Measurements from ENCODE around the gene METTL2B.
A peak's percentile ranks its signal among the peaks of the same experiment; 100 is the strongest.

The METTL2B gene

GRCh38 chr7:128476402-128477335 is at the start of gene METTL2B:
TSS of gene METTL2B (plus strand) at chr7:128476748. CDS start at chr7:128476766, 18 bp downstream.
- DNase-seq = peak; percentile 65

DNA sequence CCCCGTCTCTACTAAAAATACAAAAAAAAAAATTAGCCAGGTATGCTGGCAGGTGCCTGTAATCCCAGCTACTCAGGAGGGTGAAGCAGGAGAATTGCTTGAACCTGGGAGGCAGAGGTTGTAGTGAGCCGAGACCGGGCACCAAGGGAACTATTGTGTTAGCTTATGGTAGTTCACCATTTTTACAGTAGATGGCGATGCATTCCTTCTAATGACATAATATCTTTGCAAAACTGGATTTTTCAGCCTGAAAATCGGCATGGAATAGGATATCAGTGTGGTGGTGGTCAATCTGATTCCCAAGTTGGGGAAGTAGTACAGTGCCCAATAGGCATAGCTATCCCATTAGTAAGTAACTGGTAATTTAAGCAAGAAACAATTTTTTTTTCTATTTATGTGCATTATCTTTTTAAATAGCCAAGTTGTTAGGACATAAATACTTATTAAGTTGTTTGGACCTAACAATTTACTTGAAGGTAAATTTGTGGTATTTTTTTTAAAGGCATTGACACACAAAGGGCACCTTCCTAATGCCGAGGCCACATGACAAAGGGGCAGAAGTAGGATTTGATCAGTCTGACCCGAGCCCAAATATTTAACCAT is 49.2 kb upstream of the METTL2B start:
- DNase-seq = peak; percentile 43

- no peak for DNase-seq
Observed at GRCh38 chr7:128430207-128430606, 46.3 kb upstream of the METTL2B start.

DNA sequence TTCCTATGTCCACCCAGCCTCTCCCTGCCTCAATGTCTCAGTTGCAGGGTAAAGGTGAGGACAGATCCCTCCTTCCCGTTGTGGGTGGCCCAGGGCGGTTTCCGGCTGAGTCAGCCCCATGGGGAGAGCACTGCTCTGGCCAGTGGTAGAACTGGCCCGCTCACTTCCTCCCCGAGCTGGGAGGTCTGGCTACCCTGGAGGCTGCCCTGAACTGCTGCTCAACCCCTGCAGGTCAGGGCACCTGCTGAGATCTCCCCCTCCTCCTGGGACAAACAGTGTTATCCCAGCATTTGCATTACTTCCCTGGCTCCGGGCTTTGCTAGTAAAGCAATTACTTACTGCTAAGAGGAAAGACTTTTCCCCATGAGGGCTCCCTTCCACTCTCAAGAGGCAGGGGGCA is 45.3 kb upstream of the METTL2B start:
- DNase-seq = no peak

- DNase-seq = no peak
Observed at GRCh38 chr7:128431754-128432153, 44.8 kb upstream of the METTL2B start.

DNA sequence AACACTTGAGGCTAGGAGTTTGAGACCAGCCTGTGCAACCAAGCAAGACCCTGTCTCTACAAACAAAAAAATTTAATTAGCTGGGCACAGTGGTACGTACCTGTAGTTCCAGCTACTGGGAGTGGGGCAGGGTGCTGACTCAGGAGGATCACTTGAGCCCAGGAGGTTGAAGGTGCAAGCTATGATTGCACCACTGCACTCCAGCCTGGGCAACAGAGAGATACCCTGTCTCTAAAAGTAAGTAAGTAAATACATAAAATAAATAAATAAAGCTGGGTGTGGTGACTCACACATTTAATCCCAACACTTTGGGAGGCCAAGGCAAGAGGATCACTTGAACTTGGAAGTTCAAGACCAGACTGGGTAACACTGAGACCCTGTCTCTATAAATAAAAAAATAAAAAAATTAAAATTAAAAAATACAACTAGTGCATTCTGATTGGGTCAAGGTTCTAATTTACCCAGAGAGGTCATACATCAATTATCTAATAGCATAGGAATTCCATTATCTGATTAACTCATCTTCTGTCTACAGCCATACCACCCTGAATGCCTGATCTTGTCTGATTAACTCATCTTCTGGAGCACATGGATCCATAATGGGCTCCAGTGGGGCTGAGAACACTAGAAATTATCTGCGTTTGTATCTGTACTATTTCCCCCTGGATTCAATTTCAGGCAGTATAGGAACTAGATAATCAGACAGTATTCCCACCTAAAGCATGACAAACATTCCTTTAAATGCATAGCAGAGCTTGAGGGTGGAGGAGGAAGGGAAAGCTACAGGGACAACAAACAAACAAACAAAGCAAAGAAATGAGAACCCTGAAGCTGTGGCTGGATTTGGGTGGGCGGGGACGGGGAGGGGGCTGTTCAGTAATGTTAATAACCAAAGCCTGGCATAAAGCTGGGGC is 41.9 kb upstream of the METTL2B start:
- no peak for DNase-seq

DNA sequence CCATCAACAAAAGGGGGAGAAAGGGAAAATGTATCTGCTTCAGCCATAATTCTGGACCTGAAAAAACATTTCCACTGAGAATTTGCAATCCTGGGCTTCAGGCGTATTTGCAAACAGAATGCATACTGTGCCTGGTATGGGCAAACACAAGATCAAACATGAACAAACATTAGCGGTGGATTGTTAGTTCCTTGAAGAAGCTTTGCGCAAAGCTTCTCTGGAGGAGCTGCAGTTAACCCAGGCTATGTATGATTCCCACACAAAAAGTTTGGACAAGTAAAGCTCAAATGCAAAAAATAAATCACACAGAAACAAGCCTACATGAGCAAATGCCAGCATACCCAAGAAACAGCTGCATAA is 41.2 kb upstream of the METTL2B start:
- DNase-seq = no peak

- no peak for DNase-seq
Observed at GRCh38 chr7:128437426-128438332, 38.9 kb upstream of the METTL2B start.

DNA sequence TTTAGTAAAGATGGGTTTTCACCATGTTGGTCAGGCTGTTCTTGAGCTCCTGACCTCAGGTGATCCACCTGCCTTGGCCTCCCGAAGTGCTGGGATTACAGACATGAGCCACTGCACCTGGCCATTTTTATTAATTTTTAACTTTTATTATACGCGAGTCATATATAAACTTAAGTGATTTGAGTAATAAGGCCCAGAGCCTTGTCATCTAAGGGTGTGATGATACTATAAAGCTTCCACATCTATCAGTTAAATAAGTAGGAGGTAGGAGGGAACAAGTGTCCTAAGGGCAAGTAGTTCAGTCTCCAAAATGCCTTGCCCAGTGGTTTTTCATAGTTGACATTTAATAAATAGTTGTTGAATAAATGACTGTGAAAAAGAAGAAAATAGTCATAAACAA is 34.2 kb upstream of the METTL2B start:
- DNase-seq = no peak

- DNase-seq = peak; percentile 18
Observed at GRCh38 chr7:128443831-128444600, 32.5 kb upstream of the METTL2B start.

- DNase-seq = no peak
Observed at GRCh38 chr7:128446306-128446705, 30.2 kb upstream of the METTL2B start.

DNA sequence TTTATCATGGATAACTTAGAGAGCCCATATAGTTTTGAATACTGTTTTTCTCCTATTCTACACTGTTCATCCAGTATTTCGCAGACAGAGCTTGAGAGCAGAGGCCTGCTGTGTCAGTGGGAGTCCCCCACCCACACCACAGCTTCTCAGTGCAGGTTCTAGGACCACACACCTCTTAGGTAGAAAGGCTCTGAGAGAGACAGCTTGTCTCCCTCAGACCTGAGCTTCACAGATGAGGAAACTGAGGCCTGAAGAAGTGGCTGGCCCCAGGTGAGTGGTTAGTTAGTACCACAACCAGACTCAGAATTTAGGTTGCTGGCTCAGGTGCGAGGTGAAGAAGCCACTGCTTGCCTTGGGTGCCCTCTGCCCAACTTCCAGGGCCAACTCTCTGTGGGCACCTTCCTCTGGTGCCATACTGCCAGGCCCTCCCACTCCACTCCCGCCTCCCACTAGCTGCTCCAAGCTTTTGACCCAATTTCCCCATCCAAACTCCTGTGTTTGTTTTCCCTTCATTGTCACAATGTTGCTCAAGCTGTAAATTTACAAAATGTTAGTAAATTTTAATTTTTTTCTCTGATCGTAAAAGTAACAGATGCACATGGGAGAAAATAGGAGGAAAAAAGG is 28.5 kb upstream of the METTL2B start:
- DNase-seq = no peak

DNA sequence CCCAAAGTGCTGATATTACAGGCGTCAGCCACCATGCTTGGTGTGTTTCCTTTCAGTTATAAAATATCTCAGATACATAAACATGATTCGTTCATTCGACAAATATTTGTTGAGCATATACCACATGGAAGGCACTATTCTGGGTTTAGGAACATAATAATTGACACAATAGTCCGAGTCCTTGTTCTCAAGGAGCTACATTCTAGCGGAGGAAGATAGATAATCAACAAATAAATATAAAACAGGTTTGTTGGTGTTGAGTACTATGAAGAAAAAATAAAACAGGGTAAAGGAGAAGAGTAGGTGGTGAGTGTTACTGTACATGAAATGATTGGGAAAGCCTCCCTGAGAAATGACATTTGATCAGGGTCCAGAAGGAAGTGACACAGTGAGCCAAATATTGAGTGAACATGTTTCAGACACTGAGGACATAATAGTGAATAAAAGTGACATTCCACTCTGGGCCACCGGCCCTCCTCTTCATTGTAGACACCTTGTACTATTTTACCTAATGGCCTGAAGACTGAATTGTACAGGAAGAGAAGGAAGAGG is 27.7 kb upstream of the METTL2B start:
- DNase-seq = no peak

GRCh38 chr7:128450409-128450808 is 26.1 kb upstream of the METTL2B start:
- DNase-seq = no peak

- DNase-seq = no peak
Observed at GRCh38 chr7:128450913-128451312, 25.6 kb upstream of the METTL2B start.

- DNase-seq = no peak
Observed at GRCh38 chr7:128452552-128452951, 24.0 kb upstream of the METTL2B start.

DNA sequence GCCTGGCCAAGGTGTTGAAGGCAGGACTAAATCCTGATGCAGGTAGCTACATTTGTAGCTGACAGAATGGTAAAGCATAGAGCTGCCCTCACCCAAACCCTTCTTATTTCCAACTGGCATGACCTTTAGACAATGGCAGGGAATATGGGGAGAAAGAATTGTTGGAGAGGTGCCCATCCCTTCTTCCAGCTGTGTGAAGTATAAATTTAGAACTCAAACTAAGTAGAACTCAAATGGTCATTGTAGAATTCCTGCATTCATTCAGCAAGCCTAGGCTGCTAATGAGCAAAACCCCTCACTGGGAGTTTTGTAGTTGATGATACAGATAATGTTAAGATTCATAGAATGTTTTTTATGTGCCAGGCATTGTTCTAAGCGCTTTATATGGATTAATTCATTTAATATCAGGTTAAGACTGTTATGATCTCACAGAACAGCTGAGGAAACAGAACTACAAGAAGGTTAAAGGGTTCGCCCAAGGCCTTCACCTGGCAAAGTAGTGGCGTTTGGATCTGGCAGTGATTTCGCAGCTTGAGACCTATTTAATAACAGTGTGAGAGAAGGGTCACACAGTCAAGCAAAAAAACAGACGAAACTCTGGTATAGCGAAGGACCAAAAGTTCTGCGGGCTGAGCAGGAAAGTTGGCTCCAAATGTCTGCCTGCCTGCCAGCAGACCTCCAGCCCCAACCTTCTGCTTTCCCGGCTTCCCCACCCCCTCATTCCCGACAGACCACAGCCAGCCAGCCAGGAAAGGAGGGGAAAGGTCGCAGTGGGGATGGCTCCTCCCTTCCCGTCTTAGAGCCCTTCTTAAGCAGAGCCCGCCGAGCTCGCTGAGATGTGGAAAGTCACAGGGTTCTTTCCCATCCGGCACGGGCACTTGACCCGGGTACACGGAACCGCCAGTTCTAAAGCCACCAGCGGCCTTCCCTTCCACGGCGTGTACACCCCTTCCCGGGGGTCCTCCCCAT is 22.4 kb upstream of the METTL2B start:
- DNase-seq = no peak

- DNase-seq = no peak
Observed at GRCh38 chr7:128454808-128455542, 21.6 kb upstream of the METTL2B start.

Measured in NCI-H510A treated with DMSO at 0.1 percent for 48 hours (cell line).